HG03139 (cell line): ENCODE measurements around the gene CEP162.
"Not testable (repeated sequence)": the region's sequence is repeated elsewhere in the genome, so short reads cannot be mapped to it uniquely, and the experiment has no call there.

ENCODE experiments used
- ATAC-seq: cut with Tn5 transposase; IDR thresholded peaks from one replicate; pipeline ENCODE4 v1.9.1; 2021; ENCODE audit not compliant: unreplicated experiment

CEP162 gene

DNA sequence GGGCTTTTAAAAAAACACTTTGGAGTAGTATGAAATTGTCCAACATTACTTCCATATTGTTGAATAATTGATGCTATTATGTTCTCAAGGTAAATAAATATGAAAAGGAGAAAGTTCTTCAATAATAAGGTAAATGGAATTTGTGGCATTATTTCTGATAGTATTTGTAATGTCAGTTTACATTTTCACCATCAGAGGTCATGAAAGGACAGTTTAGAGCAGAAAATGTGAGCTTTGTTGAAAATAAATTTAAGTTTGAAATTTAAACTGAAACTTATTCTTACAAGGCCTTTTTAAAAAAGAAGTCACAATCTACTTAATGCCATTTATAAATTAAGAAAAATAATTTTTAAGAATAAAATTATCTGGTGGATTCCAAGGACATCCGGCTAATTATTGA lies 15.8 kb upstream of the CEP162 start:
- ATAC-seq = no peak

DNA sequence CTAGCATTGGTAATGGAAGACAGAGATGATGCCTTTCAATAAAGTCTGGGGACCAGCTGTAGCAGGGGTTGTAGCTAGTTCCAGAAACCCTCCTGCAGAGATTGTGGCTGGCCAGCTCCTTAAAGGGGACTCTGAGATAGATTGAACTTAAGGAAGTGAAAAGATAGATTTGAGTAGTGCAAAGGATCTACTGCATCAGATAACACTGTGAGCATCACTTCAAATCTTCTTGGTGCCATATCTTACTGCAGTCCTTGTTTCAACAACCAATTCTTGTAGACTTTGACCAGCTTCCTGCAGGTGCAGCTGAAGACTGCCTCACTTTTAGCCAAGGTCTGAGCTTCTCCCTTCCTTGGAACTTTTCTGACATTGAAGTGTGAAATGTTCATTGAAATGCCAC lies 14.8 kb upstream of the CEP162 start:
- no peak for ATAC-seq

DNA sequence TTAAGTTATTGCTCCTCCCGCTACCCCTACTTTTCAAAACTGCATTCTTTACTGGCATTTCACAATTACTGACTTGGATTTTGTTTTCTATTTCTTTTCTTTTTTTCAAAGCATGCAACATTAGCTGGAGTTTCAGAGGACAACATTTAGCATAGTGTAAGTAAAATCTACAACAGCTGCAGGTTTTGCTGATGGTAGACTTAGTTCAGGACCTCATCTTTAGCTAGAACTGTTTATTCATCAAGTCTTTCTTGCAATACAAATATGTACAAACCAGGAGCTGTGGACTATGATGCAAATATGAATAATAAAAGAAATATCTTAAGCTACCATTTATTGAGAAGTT lies 728 bp upstream of the CEP162 start:
- no peak for ATAC-seq

DNA sequence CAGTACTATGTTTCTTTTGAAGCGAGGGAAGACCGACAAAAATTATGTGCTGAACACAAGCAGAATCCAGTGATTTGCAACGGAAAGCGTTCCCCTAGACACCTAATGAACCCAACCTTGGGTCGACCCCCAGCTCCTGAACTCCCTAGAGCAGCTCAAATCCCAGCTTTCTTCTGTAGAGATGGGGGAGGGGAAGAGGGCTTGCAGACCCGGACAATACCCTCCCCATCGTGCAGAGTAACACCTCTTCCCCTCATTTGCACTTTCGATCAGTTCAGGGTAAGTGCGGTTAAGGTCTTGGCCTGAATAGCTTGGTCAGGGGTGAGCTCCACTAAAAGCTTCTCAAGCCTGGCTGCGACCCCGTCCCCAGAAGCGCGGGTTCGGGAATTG lies 404 bp downstream of the CEP162 start:
- no peak for ATAC-seq

DNA sequence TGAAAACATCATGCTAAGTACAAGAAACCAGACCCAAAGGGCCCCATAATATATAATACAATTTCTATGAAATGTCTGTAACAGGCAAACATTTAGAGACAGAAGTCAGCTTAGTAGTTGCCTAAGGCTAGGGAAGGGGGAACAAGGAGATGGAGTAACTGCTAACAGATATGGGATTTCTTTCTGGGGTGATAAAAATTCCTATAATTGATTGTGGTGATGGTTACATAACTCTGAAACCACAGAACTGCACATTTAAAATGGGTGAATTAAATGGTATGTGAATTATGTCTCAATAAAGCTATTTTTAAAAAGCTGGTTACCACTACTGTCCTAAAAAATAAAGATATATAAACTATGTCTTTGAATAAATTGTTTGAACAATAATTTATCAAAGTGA lies 3.2 kb downstream of the CEP162 start:
- no peak for ATAC-seq

DNA sequence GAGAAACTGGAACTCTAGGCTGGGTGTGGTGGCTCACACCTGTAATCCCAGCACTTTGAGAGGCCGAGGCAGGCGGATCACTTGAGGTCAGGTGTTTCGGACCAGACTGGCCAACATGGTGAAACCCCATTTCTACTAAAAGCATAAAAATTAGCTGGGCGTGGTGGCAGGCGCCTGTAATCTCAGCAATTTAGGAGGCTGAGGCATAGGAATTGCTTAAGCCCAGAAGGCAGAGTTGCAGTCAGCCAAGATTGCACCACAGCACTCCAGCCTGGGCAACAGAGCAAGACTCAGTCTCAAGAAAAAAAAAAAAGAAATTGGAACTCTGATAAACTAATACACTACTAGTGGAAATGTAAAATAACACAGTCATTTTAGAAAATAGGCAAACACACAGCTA lies 3.8 kb downstream of the CEP162 start:
- ATAC-seq = not testable (repeated sequence)

DNA sequence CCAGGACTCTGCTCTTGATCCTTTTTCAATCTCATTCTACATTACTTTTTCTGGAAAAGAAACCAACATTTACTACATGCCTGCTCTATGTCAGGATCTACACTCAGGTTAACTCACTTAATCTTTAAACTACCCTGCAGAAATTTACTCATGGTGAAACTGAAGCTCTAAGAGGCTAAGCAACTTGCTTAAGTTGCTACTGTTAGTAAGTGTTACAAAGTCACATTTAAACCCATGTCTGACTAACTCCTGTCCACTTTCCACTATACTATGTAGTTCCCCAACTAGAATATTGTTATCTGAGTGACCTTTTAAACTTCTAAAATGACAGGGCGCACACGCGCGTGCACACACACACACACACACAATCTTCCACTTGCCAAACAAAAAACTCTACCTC lies 5.0 kb downstream of the CEP162 start:
- no peak for ATAC-seq

DNA sequence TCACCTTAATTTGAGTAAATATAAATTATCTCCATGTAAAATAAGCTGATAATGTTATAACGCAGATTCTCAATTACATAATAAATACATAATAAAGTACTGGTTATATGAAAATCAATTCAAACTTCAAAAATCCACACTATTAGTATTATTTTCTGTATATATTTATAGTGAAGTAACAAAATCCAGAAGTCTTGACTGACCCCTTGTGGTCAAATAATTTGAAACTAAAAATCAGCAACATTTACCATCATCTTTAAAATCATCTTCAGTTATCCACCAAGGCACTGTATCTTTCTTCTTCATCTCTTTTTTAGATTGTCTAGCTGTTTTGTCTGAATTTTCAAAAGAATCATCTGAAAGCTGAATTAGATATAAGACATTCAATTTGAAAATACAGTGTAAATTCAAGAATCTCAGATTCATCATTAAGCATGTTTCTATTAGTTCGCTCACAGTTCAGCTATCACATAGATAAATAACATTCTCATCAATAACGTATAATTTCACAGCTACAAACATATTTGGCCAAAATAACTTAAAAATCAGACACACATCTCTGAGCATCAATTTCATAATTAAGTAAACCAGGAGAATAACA lies 6.5 kb downstream of the CEP162 start:
- ATAC-seq = no peak

DNA sequence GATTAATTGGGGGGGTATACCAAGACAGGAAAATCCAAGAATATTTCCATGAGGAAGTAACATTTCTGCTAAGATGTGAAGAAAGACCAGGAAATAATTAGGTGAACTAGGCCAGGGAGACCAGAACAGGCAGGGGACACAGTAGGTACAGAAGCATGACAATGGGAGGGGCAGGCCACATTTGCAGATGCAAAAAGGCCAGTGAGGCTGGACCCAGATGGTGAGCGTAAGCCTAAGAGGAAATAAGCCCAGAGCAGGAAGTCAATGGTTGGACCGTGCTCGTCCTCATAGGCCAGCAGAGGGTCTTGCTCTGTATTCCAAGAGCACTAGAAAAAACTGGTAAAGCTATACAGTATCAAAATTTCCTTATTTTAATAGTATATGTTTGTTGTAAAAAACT lies 9.4 kb downstream of the CEP162 start:
- no peak for ATAC-seq

DNA sequence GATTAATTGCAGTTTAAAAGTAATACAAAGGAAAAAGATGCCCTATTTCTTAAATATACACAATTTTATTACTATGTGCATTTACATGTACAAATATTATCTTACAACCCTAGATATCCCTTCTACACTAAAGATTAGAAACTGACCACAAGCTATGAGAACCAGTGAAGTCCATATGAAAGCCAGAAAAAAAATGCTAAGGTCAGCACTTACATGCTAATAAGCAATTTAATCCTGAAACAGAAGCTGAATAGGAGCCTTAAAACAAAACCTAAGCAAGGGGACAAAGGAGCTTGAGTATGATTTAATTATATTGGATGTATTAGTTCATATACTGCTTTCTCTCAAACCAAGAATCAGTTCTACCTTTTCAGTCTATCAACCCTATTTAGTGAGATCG lies 14.2 kb downstream of the CEP162 start:
- no peak for ATAC-seq

DNA sequence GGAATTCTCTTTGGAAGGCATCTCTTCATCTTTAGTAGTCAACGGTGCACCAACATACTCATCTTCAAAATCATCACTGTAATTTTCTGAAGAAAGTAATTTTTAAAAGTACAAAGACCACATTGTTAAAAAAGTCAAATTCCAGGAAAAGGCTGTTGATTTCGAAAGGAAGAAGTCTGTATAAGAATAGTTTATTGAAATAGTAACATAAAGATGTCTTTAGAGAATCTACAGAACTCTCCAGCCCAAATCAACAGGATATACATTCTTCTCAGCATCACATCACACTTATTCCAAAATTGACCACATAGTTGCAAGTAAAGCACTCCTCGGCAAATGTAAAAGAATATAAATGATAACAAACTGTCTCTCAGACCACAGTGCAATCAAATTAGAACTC lies 23.4 kb downstream of the CEP162 start:
- ATAC-seq = no peak

DNA sequence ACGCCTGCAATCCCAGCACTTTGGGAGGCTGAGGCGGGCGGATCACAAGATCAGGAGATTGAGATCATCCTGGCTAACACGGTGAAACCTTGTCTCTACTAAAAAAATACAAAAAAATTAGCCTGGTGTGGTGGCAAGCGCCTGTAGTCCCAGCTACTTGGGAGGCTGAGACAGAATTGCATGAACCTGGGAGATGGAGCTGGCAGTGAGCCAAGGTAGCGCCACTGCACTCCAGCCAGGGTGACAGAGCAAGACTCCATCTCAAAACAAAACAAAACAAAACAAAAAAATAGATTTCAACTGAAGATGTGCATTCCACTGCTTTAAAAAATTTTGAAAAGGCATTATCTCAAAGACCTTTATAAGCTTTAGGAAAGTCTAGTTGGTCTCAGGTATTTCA lies 27.5 kb downstream of the CEP162 start:
- ATAC-seq = not testable (repeated sequence)

DNA sequence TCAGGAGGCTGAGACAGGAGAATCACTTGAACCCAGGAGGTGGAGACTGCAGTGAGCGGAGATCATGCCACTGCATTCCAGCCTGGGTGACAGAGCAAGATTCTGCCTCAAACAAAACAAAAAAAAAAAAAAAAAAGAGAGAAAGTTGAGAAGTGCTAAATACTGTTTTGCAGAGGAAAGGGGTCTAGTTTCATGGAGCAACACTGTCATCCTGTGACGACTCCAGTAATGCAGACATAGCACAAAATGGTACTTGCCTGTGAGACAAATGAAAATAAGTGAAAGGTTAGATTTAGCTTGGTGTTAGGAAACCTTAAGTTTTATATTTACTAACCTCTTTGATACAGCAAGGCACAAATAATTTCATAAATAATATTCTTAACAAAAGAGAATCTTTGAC lies 29.7 kb downstream of the CEP162 start:
- ATAC-seq = no peak

DNA sequence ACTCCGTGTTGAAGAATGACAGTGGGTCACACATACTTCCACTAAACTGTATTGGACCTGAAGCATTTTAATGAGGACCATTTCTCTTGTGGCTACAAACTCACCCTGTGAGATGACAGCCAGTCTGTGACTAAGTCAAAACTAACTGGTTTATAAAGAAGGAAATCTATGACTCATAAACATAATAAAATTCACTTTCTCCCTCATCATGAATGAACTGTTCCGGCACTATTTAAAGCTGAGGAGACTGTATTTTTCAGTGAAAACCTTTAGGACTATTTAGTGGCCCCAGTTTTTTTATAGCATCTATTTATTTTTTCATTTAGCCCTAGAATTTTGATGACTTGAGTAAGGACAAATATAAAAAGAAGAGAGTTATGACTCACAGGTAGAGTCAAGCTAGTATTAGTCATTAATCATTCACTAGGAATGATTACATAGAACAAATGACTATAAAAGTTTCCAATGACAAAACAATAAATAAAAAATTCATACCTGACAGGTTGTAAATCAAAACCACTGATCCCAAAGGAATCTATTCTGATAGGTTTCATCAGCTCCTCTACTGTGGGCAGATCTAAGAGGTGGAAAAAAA lies 34.2 kb downstream of the CEP162 start:
- ATAC-seq = no peak

DNA sequence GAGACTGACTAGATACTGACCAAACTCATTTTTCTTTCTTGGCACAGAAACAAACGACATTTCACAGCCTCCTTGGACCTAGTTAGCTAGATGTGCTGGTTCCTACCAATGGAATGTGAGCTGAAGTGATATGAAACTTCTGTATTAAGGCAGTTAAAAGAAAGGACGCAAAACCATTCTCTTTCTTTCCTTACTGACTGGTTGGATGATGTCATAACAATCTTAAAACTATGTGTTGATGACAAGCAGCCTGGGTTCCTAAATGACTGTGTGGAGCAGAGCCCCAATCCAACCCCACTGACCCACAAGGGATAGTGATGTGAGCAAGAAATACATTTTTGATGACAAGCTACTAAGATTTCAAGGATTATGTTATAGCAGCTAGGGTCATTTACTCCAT lies 35.6 kb downstream of the CEP162 start:
- no peak for ATAC-seq

DNA sequence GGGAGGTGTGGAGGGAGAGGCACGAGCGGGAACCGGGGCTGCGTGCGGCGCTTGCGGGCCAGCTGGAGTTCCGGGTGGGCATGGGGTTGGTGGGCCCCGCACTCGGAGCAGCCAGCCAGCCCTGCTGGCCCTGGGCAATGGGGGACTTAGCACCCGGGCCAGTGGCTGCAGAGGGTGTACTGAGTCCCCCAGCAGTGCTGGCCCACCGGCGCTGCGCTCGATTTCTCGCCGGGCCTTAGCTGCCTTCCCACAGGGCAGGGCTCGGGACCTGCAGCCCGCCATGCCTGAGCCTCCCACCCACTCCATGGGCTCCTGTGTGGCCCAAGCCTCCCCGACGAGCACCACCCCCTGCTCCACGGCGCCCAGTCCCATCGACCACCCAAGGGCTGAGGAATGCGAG lies 38.1 kb downstream of the CEP162 start:
- not testable (repeated sequence) for ATAC-seq

DNA sequence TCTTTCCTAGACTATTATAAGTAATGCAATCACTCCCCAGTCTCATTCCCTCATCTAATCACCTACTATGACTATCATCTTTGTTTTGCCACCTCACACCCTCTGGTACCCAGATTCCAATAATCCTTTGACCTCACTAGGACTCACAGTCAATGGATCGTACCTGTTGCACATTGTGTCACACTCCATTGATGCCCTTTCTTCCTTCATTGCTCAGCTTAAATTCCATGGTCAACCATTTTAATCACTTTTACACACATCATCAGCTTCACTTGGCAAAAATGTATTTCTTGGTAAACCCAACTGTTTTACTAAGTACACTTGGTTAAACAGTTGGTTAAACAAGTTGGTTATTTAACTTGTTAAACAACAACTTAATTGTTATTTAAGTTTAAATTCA lies 44.0 kb downstream of the CEP162 start:
- no peak for ATAC-seq

DNA sequence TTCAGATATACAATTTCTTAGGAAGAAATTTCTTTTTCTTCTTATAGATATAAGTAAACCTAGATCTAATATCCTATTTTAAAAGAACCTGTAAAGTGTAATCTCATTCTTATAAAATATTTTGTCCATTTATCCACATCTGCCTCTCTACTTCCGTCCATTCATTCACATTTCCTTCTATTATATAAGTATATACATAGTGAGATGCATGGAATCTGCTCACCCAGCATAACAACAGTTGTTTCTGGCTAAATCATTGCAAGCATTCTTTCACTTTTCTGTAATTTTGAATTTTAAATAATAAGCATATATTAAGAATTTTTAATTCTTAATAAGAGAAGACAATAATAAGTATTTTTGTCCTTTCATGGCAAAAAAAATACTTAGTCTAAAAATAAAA lies 45.4 kb downstream of the CEP162 start:
- no peak for ATAC-seq

DNA sequence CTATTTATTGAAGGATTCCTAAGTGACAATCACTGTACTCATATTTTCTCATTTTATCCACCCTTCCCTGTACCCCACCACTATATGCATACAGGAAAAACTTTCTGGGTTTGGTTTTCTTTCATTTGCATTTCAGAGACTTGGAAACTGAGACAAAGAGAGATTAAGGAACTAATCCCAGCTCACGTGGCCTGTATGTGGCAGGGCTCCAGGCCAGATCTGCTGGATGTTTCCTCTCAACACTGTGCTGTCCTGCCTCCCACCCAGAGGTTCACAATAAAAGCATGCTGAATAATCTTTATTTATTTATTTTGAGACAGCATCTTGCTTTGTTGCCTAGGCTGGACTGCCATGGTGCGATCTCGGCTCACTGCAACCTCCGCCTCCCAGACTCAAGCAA lies 50.2 kb downstream of the CEP162 start:
- no peak for ATAC-seq

DNA sequence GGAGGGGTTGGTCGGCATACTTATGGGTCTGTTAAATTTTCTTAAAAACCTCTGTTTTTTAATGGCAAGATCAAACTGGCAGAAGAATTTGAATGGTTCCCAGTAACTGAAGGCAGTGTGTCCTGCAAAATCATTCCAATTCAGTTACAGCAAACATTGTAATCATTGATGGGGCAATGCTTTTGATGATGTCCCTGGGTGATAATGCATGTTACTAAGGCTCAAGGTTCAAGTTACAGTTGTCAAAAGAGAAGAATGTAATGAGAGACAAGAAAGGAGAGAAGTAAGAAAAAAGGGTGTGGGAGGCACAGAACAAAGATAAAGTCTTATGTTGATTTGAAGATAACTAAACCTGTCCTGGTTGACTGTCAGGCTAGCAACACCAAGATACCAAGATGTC lies 54.9 kb downstream of the CEP162 start:
- no peak for ATAC-seq

DNA sequence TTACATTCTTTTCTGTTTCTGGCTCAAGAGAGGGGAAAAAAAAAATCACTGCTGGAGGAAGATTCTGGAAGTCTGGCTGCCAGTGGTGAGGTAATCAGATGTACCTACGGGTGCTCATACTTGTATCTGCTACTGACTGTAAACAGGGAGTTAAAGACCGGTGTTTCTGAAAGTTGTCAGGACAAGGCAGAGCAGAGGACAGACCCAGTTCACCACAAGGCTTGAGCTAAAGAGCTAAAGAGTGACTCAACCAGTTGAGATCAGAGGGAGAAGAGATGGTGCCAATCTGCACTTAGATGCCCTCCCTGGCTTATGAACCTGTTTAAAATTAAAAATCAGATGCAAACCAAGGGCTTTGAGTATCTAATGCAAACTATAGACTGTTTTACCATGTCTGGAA lies 55.4 kb downstream of the CEP162 start:
- ATAC-seq = no peak

DNA sequence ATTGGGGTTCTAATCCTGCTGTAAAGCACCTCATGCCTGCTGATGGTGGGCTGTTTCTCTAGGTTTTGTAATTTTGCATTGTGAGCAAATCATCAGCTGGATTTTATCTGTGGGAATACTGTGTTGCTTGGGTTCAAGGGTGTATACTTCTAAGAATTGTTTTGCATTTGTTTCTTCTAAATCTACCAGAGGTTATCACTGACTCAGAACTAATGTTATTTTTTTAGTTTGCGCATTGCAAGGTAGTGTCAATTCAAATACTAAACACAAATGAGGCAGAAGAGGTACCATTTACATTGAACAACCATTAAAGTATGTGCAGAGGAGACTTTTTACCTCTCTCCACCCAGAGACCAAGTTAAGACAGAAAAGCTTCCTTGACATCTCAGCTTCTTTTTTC lies 60.0 kb downstream of the CEP162 start:
- no peak for ATAC-seq

DNA sequence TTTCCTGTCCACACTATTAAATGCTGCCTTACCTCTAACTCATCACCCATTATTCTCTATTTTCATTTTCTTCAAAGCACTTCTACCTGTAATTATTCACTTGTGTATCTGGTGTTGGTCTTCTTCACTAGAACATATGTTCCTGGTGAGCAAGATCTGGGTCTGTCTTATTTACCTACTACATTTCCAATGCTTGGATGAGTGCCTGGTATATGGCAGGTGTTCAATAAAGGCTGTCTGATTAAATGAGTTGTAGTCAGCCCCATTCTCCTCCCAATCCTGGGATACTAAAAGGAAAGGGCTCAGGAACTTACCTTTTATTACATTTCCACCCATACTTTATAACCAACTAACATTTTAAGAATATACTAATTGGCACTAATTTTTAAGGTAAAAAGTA lies 61.0 kb downstream of the CEP162 start:
- ATAC-seq = no peak

DNA sequence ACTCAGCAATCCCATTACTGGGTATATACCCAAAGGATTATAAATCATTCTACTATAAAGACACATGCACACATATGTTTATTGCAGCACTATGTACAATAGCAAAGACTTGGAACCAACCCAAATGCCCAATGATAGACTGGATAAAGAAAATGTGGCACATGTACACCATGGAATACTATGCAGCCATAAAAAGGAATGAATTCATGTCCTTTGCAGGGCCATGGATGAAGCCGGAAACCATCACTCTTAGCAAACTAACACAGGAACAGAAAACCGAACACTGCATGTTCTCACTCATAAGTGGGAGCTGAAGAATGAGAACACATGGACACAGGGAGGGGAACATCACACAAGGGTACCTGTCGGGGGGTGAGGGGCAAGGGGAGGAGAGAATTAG lies 63.1 kb downstream of the CEP162 start:
- not testable (repeated sequence) for ATAC-seq
